ENCODE measurements around the gene GLIS2.

GRCh38 chr16:4352843-4353242 is 37.0 kb downstream of the GLIS2 start:
- TF ChIP-seq GATA3 (IDR thresholded peaks at IDR 0.05; ENCODE audit: low read depth, low read length) (no peak), GATA2 (IDR thresholded peaks at IDR 0.05; ENCODE audit: low read depth, low read length) (no peak)

All from SH-SY5Y (cell line).